Prostate gland (tissue), 2 donors: ENCODE data around the gene SGCD. TPM values are rescaled to one million over a fixed set of nuclear protein-coding genes. Genes with fewer than 3 reads are reported as not detected.

Experiments
- DNase-seq: peaks from one replicate; pipeline ENCODE4 v3.0.0-alpha.2; 2019; ENCODE audit warnings: low spot score
- H3K27ac ChIP-seq, 2 donors: fragments of 200-600 bp; sonication (generic); 2 replicates each; pipeline ENCODE4 v1.5.1; 2017 to 2019
- H3K27me3 ChIP-seq: fragments of 200-600 bp; sonication (generic); replicated peaks from 2 replicates; pipeline ENCODE4 v1.5.1; 2019; ENCODE audit not compliant: insufficient read depth
- H3K36me3 ChIP-seq, 2 donors: fragments of 200-600 bp; sonication (generic); 1 replicate in 1 of 2; 2 replicates in 1 of 2; pipeline versions ENCODE4 v1.5.1 to v1.8.1; 2017 to 2019
- H3K4me1 ChIP-seq: fragments of 200-600 bp; sonication (generic); replicated peaks from 2 replicates; pipeline ENCODE4 v1.5.1; 2019
- H3K4me3 ChIP-seq, 2 donors: fragments of 200-600 bp; sonication (generic); 2 replicates each; pipeline ENCODE4 v1.5.1; 2017 to 2019
- H3K9me3 ChIP-seq: fragments of 200-600 bp; sonication (generic); 2 replicates; pipeline ENCODE4 v1.5.1; 2017
- CTCF ChIP-seq, 4 experiments: fragments of 200-600 bp in 2 of 4; fragments of 450-650 bp in 2 of 4; sonication (generic) in 2 of 4; IDR thresholded peaks; 1 replicate in 3 of 4; 2 replicates in 1 of 4; pipeline ENCODE4 v1.5.1; 2016 to 2019; ENCODE audit warnings: antibody characterized with exemption in 4 of 4, mild to moderate bottlenecking in 2 of 4, moderate library complexity in 2 of 4
- POLR2A ChIP-seq: fragments of 450-650 bp; IDR thresholded peaks from one replicate; pipeline ENCODE4 v1.6.1; 2016; ENCODE audit warnings: antibody characterized with exemption, mild to moderate bottlenecking
- POLR2AphosphoS5 ChIP-seq: sonication (generic); formaldehyde crosslinking; IDR thresholded peaks from one replicate; pipeline ENCODE4 v1.6.1; 2017; ENCODE audit warnings: antibody characterized with exemption
- WGBS: methylation state at CpG from one replicate; pipeline ENCODE4 v1.1.5; 2018; 5-methylcytosine and 5-hydroxymethylcytosine counted together
- intact Hi-C: fragments of 100-400 bp; cut with DNase I; formaldehyde crosslinking; loops from one replicate; pipeline ENCODE4 v1.14.2; 2022
- total RNA-seq, 2 donors: library from RNA; depleted of rRNA; stranded (reverse); fragments of >200 nt; gene quantifications; one replicate each; pipeline ENCODE4 v1.1.0, GENCODE V29; 2016

Gene SGCD
- total RNA-seq, 2 donors from 2014 or later = 3.2 to 3.6 TPM

DNA sequence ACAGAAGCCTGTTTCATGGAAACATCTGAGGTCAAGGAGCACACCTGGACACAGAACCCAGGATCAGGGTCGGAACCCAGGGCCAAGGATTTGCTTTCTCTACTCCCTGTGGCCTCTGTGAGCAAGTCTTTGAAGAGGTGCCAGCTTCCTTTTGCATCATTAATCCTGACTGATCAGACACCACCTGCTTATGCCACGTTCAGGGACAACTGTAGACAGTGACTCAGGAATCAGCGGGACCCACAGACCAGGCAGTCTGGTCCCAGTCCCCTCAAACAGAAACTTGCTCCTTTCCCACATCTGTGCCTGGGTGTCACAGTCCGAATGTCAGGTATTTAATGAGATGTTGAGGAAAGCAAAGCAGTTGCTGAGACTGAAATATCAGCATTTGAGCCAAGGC lies 154.8 kb downstream of the SGCD start:
- no peaks in the 10 kb centered on the region for H3K9me3 ChIP-seq
- no peaks in the 10 kb centered on the region for H3K4me1 ChIP-seq
- no peak overlapping the region for H3K27ac ChIP-seq
- H3K36me3 ChIP-seq = no peaks in the 10 kb centered on the region
- WGBS = 64% methylated on average over 4 of the region's 4 CpGs
- intact Hi-C loops = no loop called here
- no peak for DNase-seq
- TF ChIP-seq POLR2A (no peak), POLR2AphosphoS5 (no peak), CTCF (IDR thresholded peaks at IDR 0.05) (no peak)
- no peak overlapping the region for H3K4me3 ChIP-seq
- H3K27me3 ChIP-seq = no peaks in the 10 kb centered on the region

GRCh38 chr5:156482818-156483217 lies 155.9 kb downstream of the SGCD start:
- no peaks in the 10 kb centered on the region for H3K9me3 ChIP-seq
- H3K27me3 ChIP-seq = no peaks in the 10 kb centered on the region
- no peak overlapping the region for H3K27ac ChIP-seq
- DNase-seq = no peak
- no peak overlapping the region for H3K4me3 ChIP-seq
- TF ChIP-seq POLR2AphosphoS5 (no peak), CTCF (IDR thresholded peaks at IDR 0.05) (no peak), POLR2A (no peak)
- H3K4me1 ChIP-seq = no peaks in the 10 kb centered on the region
- H3K36me3 ChIP-seq = no peaks in the 10 kb centered on the region
- intact Hi-C loops = no loop called here

DNA sequence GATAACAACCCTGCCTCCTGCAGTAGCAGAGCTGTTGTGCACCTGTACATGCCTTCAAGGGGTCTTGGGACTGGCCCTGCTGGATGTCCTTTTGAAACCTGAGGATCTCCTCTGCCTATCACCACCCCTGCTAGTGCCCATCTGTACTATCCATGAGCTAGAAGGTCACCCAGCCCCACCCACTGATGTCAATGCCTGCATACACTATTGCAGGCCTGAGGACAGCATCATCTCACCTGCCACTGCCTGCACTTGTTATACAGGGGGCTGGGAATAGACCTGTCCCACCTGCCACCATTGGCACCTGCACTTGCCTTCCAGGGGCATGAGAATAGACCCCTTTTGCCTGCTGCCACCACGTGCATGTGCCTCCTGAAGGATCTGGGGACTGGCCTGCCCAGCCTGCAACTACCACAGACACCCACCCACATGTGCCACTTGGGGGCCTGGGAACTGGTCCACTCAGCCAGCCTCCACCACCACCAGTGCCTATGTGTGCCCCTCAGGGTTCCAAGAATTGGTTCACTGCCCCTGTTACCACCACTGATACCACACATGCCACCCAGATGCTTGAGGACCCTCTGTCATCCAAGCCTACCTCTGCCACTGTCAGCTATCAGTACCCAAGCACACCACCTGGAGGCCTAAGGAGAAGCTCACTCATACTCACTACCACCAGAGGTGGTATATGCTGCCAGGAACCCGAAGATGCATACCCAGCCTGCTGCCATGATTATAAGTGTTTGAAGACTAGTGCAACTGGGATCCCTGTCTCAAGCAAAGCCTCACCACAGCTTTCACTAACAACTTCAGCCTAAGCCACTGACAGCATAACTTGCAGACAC lies 159.7 kb downstream of the SGCD start:
- 100% methylated on average over 2 of the region's 2 CpGs for WGBS
- Histone ChIP-seq H3K27me3 (no peaks in the 10 kb centered on the region), H3K4me3 (no peak overlapping the region), H3K27ac (no peak overlapping the region), H3K36me3 (no peaks in the 10 kb centered on the region), H3K9me3 (no peaks in the 10 kb centered on the region), H3K4me1 (no peaks in the 10 kb centered on the region)
- TF ChIP-seq POLR2A (no peak), POLR2AphosphoS5 (no peak), CTCF (IDR thresholded peaks at IDR 0.05) (no peak)
- intact Hi-C loops = no loop called here
- DNase-seq = no peak

GRCh38 chr5:156491766-156492165 lies 164.8 kb downstream of the SGCD start:
- Histone ChIP-seq H3K9me3 (no peaks in the 10 kb centered on the region), H3K27ac (no peak overlapping the region), H3K4me3 (no peak overlapping the region), H3K4me1 (no peaks in the 10 kb centered on the region), H3K27me3 (no peaks in the 10 kb centered on the region), H3K36me3 (no peaks in the 10 kb centered on the region)
- no peak for DNase-seq
- TF ChIP-seq POLR2A (no peak), POLR2AphosphoS5 (no peak), CTCF (IDR thresholded peaks at IDR 0.05) (no peak)
- intact Hi-C loops = no loop called here
- 25% methylated on average over 1 of the region's 1 CpG for WGBS

DNA sequence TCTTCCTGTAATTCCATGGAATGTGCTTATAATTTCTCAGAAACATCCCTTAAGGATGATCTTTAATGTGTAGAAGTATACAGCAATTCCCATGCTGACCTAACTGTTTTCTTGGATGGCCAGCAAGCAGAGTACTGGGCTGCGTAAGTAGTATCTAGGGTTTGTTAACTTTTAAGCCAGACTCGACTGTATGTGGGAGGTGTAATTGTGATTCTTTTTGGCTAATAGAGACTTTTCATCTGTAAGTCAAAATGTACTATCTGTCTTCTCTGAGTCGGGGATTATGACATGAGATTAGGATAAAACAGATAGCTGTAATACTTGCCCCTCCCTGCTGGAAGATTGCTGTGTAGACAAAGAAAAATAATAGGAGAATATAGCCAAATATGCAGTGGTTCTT lies 169.3 kb downstream of the SGCD start:
- Histone ChIP-seq H3K27me3 (no peaks in the 10 kb centered on the region), H3K9me3 (no peaks in the 10 kb centered on the region), H3K4me1 (no peaks in the 10 kb centered on the region), H3K4me3 (no peak overlapping the region), H3K36me3 (no peaks in the 10 kb centered on the region), H3K27ac (no peak overlapping the region)
- 73% methylated on average over 3 of the region's 3 CpGs for WGBS
- TF ChIP-seq POLR2AphosphoS5 (no peak), POLR2A (no peak), CTCF (IDR thresholded peaks at IDR 0.05) (no peak)
- no peak for DNase-seq
- intact Hi-C loops = no loop called here
